Stimulated activated CD8-positive, alpha-beta memory T cell treated with anti-CD3 and anti-CD28 coated beads, Interleukin-12 subunit alpha, Interleukin-12 subunit beta, amount 100 ng/mL, for 24 hours (primary cell): ENCODE data around the gene DUS2.

ENCODE experiments used
- DNase-seq: peaks from one replicate; pipeline ENCODE4 v3.0.0-alpha.2; 2020; ENCODE audit errors: extremely low read depth

Gene DUS2

DNA sequence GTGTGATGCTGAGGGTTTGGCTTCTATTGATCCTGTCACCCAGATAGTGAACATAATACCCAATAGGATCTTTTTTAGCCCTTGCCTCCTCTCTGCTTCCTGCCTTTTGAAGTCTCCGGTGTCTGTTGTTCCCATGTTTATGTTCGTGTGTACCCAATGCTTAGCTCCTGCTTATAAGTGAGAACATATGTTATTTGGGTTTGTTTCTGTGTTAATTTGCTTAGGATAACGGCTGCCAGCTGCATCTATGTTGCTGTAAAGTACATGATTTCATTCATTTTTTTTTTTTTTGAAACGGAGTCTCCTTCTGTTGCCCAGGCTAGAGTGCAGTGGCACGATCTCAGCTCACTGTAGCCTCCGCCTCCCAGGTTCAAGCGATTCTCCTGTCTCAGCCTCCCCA is 23.0 kb downstream of the DUS2 start:
- no peak for DNase-seq

DNA sequence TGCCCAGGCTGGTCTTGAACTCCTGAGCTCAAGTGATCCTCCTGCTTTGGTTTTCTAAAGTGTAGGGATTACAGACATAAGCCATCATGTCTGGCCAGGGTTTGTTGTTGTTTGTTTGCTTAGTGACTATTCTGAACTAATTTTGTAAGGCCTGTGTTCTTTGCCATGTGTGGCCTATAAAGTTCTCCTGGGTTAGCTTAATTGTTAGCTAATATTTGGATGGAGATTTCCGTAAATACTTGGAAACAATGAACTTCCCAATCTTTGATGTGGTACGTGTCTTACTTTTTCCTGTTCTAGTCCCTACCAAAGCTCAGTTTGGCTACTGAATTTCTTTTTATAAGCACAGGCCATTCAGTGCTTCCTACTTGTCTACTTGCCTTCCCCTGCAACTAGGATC is 24.9 kb downstream of the DUS2 start:
- no peak for DNase-seq

DNA sequence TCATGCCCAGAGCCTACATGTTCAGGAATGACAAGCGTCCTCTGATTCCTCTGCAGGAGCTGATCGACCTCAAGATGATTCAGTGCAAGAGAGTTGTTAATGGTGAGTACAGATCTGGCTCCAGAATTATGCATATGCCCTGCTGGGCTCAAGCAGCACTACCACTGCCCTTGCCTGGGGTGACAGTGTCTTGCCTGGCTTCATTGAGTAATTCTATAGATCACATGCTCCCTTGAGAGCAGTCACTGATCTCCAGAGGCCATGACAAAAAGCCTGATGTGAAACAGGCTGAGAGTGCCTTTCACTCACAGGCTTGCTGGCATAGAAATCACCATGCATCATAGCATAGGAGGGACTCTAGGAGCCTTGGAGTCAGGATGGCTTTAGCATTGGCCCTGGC is 26.4 kb downstream of the DUS2 start:
- no peak for DNase-seq

DNA sequence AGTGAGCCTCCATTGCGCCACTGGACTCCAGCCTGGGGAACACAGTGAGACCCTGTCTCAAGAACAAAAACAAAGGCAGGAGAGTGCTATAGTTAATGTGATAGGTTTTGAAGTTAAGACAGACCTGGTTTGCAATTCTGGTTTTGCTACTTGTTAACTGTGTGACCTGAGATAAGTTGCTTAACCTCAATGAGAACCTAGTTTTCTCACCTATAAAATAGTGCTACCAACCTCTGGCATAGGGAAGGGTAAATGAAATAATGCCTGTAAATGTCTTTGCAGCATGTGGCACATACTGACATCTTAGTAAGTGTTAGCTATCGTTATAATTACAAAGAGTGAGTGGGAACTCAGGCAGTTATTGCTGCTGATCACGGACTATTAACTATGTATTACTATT is 32.3 kb downstream of the DUS2 start:
- DNase-seq: no peak

DNA sequence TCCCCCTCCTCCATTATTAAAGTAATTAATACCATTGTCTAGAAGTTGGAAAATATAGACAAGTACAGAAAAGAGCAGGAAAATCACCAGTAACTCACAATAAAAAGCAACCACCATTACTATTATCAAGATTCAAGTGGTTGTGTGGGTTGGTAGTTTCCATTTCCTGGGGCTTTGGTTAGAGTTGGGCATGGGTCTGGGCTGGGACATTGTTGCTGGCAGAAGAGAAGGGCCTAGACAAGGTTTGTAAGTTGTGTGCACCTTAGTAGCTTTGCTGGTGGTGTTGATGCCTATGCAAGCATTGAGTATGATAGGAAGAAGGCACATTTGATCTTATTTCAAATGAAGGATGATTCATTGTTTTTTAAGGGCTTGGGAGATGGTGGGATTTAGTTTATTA is 36.7 kb downstream of the DUS2 start:
- DNase-seq: no peak

DNA sequence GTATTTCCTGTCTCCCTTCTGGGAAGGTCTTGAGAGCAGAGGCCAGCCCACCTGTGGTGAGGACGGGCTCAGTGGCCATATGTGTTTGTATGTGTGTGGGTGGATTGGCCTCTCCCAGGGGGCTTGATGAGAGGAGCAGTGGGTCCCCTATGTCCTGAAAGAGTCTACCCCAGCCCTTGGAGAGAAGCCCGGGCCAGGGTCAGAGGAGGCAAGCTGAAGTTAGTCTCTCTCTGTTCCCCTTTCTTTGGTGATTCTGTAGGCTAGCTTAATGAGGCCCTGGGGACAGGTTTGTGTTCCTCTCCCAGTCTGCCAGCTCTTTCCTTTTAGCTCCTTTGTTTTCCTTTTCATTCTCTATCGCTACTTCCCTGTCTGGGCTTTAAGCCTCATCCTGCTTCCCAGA is 38.3 kb downstream of the DUS2 start:
- no peak for DNase-seq

DNA sequence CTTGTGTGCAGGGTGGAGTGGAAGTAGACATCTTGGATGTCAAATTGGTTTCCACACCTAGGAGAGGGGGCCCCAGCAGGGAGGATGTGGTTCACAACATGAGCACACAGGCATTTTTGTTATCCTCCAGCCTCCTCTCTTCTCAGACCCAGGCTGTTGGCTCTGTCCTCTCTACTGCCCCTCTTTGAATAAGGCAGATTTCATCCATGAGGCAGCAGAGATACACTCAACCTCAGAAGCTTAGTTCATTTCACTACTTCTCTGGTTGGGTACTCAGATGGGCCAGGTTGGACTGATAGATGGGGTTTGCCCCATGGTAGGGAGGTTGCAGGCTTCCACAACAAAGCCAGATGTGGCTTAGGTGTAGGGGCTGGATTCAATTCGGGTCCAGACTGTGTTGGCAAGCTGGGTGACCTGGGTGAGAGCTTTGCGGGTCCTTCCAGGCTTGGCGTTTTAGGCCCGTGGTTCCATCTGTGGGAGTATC is 39.9 kb downstream of the DUS2 start:
- no peak for DNase-seq

DNA sequence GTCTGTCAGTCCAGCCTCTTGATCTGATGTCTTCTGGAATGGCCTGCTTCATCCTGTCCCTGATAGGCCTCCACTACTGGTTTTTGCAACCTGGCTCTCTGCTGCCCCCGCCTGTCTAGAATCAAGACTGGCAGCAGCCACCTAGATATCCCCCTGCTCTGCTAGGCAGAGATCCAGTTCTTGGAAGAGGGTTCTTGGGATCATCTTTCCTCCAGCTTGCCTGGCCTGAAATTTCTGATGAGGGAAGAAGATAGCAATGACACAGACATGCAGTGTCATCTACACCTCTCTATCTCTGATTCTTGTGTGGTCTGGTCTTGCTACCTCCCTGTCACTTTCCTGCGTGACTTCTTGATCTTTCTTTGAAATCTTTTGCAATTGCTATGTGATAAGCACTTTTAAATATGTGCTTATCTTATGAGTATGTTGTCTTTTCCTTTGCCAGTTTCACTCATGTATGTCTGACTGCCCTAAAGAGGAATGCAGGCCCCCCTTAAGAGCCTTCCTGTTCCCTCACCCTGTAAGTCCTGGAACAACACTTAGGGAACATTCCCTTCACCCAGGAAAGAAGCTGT is 41.8 kb downstream of the DUS2 start:
- DNase-seq: no peak

DNA sequence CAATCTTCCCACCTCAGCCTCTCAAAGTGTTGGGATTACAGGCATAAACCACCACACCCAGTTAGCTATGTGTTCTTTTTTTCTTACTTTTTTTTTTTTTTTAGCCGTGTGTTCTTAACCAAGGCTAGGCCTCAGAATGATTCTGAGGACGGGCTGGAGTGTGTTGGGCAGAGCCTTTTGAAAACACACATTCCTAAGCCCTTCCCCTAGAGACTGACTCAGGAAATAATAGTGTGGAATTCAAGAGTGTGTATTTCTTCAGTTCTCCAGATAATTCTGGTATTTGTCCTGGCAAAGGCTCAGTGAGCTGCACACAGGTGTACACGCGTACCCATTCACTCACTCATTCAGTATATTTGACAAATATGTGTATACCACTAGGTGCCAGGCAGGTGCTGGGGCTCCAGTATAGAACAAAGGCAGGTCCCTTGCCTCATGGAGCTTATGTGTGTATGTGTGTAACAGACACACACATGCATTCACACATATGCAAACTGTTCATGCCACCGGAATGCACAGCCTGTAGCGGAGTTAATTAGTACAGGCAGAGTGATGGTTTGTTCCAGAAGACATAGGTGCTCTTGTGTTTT is 42.7 kb downstream of the DUS2 start:
- no peak for DNase-seq

DNA sequence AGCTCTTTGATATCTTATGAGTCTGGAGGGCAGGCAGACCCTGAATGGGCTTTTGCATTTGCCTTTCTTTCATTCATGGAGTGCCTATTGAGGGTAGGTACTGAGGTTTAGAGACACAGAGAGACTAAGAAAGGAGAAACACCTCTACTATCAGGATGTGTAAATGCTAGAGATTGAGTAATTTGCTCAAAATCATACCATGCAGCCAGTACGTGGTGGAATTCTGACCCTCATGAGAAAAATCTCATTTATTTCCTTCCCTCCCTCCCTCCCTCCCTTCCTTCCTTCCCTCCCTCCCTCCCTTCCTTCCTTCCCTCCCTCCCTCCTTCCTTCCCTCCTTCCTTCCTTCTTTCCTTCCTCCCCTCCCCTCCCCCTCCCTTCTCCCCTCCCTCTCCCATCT is 43.7 kb downstream of the DUS2 start:
- no peak for DNase-seq

DNA sequence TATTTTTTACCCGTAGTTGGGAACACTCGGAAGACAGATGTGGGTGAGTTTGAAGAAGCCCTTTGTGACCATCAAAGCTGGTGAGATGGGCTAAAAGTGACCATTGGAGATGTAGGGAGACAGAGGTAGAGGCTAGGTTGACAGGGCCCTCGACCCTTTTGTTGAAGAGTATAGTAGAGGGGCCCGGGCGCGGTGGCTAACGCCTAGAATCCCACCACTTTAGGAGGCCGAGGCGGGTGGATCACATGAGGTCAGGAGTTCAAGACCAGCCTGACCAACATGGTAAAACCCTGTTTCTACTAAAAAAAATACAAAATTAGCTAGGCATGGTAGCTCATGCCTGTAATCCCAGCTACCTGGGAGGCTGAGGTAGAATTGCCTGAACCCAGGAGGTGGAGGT is 45.8 kb downstream of the DUS2 start:
- DNase-seq: no peak

DNA sequence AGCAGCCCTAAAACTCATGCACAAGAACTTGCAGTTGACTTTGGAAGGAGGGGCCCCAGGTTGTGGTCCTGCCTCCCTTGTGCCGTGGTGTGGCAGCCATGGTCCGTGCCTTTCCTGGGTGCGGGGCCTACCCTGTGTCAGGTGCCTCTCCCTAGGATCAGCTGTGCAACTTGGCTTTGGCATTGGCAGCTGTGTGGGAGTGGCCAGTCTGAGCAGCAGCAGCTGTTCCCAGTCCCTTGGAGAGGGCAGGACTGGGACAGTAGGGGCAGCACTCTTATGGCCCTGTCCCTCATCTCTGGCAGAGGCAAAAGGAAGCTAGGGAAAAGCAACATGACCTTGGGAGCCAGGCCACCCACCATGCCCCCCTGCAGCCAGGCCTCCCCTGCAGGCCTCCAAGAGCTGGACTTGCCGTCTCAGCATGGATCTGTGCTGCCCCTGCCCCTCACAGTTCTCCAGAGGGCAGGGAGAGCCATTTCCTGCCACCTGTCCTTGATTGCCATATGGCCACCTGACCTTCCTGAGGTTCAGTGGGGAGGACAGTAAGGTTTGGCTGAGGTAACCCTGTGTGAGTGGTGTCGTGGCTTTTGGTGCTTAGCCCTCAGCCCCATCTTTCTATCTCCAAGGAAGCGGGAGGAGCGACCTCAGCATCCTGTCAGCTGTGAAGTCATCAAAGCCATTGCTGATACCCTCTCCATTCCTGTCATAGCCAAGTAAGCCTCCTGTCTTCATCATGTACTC is 46.6 kb downstream of the DUS2 start:
- no peak for DNase-seq

DNA sequence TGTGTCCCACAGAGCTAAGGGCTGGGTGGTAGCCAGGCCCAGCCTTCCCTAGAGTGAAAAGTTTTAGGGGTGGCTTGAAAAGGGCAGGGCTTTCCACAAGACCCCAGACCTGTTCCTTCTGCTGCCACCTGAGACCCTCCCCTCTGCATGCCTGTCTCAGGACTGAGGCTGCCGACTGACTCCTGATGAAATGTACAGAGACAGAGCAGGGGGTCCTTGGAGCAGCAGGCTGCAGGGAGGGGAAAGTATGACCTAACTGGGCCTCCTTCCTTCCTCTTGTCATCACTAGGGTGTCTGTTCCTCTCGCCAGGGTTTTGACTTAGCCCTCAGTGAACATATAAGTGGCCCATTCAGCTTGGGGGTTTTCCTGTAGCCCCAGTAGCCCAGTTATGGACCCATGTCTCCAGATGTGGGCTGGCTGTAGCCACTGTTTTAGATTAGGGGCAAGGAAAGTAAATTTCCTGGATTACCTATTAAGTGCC is 47.2 kb downstream of the DUS2 start:
- no peak for DNase-seq

DNA sequence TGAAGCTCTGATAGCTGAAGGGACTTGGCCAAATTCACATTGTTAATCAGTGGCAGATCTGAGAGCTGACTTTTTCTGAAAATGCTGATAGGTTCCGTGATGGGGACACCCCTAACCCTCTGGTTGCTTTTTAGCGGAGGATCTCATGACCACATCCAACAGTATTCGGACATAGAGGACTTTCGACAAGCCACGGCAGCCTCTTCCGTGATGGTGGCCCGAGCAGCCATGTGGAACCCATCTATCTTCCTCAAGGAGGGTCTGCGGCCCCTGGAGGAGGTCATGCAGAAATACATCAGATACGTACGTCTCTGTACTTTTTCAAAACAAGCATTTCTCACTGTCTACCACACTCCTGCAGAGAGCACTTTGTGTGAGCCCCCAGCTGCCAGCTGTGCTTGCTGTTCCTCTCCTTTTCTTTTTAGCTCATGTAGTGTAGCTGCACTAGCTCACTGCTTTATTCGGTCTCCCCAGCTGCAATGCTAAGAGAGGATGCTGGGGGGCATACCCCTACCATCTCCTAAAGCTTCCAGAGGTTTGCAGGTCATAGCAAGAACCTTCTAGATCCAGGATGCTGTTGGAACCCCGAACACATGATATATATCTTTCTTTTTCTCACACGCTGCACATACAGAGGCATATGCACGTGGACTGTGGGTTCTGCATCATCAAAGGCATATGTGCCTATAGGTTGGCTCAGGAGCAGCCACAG is 47.9 kb downstream of the DUS2 start:
- no peak for DNase-seq

DNA sequence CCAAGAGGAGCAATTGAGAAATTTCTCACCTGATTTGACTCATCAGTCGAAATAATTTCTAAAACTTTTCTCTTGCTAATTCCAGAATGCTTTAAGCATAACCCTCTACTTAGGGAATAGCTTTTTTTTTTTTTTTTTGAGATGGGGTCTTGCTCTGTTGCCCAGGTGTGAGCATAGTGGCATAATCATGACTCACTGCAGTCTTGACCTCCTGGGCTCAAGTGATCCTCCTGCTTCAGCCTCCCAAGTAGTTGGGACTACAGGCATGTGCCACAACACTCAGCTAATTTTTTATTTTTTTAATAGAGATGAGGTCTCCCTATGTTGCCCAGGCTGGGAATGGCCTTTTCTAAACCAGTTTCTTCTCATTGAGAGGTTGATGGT is 48.4 kb downstream of the DUS2 start:
- DNase-seq: no peak

DNA sequence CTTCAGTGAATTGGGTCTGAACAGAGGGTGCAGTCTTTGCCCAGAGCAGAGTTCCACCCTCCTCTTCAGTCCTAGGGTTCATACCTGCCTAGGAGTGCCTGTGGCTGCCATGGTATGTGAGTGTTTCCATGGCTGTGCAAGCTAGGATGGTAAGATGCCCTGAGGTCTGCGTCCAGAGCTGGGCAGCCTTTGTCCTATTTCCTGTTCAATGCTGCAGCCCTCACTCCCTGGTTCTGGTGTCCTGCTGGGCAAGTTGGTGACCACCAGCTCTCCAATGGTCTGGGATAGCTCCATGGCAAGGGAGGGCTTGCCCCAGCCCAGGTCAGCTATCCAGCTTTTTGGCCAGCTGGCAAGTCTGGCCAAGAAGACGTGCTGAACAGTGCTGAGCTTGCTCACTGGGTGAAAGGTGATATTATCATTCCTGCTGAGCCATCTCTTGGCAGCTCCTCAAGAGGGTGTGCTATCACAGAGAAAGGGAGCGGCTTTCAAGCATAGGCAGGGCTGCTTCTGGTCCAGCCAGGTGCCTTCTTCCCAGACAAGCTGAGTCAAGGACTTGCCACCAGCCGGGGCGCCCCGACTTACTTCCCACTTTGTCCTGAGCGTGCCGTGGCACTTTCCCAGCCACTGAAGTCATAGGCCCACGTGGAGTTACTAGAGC is 49.1 kb downstream of the DUS2 start:
- no peak for DNase-seq

DNA sequence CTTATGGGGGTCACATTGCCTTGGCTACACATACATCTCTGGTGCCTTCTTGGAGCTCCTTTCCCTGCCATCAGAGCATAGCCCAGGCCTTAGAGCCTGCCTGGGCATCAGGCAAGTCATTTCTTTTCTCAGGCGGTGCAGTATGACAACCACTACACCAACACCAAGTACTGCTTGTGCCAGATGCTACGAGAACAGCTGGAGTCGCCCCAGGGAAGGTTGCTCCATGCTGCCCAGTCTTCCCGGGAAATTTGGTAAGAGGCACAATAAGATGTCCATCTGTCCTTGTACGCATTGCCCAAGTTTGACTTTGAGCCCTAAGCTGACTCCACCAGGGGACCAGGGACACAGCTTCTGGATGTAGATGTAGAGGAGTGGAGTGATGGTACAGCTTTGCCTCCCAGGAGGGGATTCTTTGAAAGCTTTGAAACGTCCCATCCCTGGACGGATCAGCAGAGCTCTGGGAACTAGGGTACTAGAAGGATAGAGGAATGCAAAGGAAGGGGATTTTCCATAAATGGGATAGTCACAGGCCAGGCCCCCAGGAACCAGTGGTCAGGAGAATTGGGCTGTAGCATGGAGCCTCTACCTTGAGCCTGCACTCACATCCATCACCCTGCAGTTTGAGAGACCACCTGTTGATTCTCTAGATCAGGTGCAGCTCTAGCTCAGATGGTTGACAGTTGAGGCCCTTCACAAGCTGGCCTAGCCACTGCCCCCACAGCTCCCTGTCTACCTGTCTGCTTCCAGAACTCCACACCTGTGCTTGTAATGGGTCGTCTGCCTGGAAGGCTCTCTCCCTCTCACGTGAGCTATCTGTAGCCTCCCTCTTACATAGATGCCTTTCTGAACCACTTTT is 51.0 kb downstream of the DUS2 start:
- no peak for DNase-seq

DNA sequence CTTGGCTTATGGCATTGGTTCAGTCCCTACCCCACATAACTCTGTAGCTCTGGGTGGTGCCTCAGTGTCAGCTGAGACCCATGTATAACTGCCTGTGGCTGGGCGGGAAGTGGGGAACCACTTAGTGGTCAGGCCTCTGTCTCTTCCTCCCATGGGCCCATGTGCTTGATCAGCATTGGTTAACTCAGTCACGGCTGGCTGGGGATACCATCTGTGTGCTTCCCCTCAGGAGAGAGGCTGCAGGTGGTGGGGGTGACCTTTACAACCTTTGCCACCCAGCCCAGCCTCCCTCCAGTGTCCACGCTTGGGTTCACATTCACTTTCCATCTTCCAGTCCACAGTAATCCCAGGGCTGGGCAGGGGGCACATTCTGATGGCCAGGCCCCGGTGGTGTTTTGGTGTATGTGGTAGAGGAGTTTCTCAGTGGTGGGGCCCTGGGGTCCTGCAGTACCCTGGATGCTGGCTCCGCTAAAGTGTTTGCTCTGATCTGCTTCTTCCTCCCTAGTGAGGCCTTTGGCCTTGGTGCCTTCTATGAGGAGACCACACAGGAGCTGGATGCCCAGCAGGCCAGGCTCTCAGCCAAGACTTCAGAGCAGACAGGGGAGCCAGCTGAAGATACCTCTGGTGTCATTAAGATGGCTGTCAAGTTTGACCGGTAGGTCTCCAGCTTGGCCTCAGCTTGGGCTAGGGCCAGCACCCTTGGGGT is 51.9 kb downstream of the DUS2 start:
- DNase-seq: no peak

DNA sequence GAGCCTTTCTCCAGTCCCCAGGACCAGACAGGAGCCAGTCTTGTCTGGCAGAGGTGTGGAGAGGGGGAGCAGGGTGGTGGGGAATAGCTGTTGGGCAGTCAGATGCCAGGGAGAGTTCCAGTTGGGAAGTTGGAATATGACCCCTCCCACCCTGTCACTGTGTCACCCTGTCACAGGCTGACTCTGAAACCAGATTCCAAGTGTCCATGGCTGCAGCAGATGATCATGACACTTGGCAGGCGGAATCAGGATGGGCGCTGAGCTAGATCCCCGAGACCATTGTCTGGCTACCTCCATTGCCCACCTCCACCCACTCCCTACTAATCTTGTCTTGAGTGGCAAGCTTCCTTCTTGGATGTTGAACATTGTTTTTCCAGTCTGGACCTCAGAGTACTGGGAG is 52.9 kb downstream of the DUS2 start:
- no peak for DNase-seq

DNA sequence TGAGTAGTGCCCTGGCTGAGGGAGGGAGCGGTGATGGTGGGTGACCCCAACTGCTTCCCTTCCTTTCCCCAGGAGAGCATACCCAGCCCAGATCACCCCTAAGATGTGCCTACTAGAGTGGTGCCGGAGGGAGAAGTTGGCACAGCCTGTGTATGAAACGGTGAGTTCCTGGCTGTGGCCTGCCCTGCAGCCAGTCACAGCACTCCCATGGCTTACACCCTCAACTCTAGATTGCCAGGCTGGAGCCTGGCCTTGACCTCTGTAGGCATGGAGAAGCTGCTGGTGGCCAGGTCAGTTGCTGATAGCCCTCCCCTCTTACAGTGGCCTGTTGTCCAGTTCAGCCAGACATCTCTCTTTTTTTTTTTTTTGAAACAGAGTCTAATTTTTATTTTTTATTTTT is 53.5 kb downstream of the DUS2 start:
- no peak for DNase-seq
